ENCODE results near the gene VWA8.

The VWA8 gene

DNA sequence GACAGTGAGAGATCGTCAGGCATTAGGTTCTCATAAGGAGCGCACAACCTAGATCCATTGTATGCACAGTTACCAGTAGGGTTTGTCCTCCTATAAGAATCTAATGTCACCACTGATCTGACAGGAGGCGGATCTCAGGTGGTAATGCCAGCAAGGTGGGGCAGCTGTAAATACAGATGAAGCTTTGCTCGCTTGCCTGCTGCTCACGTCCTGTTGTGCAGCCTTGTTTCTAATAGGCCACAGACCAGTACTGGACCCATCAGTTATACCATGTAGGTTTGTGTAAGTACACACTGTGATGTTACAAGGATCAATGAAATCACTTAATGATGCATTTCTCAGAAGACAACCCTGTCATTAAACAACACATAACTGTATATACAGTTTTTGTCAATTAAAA is 23.5 kb downstream of the VWA8 start:
- no peak for TF ChIP-seq FOXP2 (optimal IDR thresholded peaks at IDR 0.05; ENCODE audit: borderline replicate concordance, extremely low read depth, extremely low read length, insufficient read depth)
- no peak for TF ChIP-seq POLR2AphosphoS5 (IDR thresholded peaks at IDR 0.05; ENCODE audit: low read depth, low read length)
- TF ChIP-seq SIN3A (IDR thresholded peaks at IDR 0.05; ENCODE audit: borderline replicate concordance, insufficient read depth, low read length) = no peak
- no peak for TF ChIP-seq TAF1 (IDR thresholded peaks at IDR 0.05; ENCODE audit: borderline replicate concordance, insufficient read depth, low read length)
- TF ChIP-seq, protein P1, sequence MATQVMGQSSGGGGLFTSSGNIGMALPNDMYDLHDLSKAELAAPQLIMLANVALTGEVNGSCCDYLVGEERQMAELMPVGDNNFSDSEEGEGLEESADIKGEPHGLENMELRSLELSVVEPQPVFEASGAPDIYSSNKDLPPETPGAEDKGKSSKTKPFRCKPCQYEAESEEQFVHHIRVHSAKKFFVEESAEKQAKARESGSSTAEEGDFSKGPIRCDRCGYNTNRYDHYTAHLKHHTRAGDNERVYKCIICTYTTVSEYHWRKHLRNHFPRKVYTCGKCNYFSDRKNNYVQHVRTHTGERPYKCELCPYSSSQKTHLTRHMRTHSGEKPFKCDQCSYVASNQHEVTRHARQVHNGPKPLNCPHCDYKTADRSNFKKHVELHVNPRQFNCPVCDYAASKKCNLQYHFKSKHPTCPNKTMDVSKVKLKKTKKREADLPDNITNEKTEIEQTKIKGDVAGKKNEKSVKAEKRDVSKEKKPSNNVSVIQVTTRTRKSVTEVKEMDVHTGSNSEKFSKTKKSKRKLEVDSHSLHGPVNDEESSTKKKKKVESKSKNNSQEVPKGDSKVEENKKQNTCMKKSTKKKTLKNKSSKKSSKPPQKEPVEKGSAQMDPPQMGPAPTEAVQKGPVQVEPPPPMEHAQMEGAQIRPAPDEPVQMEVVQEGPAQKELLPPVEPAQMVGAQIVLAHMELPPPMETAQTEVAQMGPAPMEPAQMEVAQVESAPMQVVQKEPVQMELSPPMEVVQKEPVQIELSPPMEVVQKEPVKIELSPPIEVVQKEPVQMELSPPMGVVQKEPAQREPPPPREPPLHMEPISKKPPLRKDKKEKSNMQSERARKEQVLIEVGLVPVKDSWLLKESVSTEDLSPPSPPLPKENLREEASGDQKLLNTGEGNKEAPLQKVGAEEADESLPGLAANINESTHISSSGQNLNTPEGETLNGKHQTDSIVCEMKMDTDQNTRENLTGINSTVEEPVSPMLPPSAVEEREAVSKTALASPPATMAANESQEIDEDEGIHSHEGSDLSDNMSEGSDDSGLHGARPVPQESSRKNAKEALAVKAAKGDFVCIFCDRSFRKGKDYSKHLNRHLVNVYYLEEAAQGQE (IDR thresholded peaks at IDR 0.05; ENCODE audit: insufficient read depth in 1 of 2, low read depth in 2 of 2, low read length in 2 of 2) = no peak

DNA sequence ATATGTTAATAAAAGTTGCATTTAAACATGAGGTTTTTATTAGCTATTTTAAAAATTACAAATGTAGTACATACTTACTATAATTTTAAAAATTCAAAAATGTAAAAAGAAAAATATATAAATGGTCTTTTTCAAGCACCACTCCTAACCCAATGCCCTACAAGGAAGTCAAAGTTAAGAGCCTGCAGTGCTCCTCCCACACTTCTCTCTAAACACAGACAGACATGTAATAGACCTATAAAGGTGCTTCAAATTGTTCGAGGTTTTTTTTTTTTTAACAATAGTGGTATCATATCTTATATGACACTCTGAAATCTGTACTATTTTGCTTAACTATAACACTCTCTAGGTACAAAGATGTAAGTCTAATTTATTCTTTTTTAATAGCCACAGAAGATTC is 25.4 kb downstream of the VWA8 start:
- TF ChIP-seq FOXP2 (optimal IDR thresholded peaks at IDR 0.05; ENCODE audit: borderline replicate concordance, extremely low read depth, extremely low read length, insufficient read depth) = no peak
- TF ChIP-seq, protein P1 (IDR thresholded peaks at IDR 0.05; ENCODE audit: insufficient read depth in 1 of 2, low read depth in 2 of 2, low read length in 2 of 2) = no peak

DNA sequence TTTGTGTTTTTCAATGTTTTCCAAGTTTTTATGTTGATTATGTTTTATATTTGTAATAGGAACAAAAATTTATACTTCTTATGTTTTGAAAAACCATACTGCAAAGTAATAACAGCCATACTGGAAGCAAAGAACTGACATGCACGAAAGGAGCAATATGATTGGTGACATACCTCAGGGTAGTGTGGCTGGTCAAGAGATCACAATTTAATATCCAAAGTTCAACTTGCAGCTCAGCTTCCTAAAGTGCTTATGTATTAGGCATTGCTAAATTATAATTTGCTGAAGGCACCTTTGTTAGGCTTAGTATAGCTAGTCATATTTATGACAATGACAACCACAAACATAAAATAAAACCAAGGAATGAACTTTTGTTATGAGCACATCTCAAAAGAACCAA is 25.9 kb downstream of the VWA8 start:
- TF ChIP-seq TAF1 (IDR thresholded peaks at IDR 0.05; ENCODE audit: borderline replicate concordance, insufficient read depth, low read length) = no peak

DNA sequence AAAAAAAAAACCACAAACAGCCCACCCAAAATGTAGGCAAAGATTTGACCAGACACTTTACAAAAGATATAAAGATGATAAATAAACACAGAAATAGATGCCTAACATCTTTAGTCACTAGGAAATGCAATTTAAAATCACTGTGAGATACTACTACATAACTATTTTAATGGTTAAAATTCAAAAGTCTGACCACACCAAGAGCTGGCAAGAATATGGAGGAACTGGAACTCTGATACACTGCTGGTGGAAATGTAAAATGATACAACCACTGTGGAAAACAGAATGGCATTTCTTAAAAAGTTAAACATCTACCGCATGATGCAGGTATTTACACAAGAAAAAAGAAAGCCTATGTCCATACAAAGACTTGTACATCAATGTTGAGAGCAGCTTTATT is 26.8 kb downstream of the VWA8 start:
- TF ChIP-seq, protein P1 (IDR thresholded peaks at IDR 0.05; ENCODE audit: insufficient read depth in 1 of 2, low read depth in 2 of 2, low read length in 2 of 2) = no peak
- TF ChIP-seq FOXP2 (optimal IDR thresholded peaks at IDR 0.05; ENCODE audit: borderline replicate concordance, extremely low read depth, extremely low read length, insufficient read depth) (no peak), POLR2AphosphoS5 (IDR thresholded peaks at IDR 0.05; ENCODE audit: low read depth, low read length) (no peak), SIN3A (IDR thresholded peaks at IDR 0.05; ENCODE audit: borderline replicate concordance, insufficient read depth, low read length) (no peak), TAF1 (IDR thresholded peaks at IDR 0.05; ENCODE audit: borderline replicate concordance, insufficient read depth, low read length) (no peak)

DNA sequence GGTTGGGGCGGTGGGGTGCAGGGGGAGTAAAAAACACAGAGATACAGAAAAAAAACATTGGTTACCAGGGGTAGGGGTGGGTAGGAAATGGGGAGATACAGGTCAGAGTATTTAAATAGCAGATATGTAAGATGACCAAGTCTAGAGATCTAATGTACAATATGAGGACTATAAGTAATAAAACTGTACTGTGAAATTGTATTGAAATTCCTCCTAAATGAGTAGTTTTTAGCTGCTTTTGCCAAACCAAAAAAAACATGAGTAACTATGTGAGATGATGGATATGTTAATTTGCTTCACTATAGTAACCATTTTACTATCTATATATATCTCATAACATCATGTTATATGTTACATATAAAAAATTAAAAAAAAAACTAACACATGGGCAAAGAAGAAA is 29.6 kb downstream of the VWA8 start:
- TF ChIP-seq POLR2AphosphoS5 (IDR thresholded peaks at IDR 0.05; ENCODE audit: low read depth, low read length) (no peak), SIN3A (IDR thresholded peaks at IDR 0.05; ENCODE audit: borderline replicate concordance, insufficient read depth, low read length) (no peak), TAF1 (IDR thresholded peaks at IDR 0.05; ENCODE audit: borderline replicate concordance, insufficient read depth, low read length) (no peak), FOXP2 (optimal IDR thresholded peaks at IDR 0.05; ENCODE audit: borderline replicate concordance, extremely low read depth, extremely low read length, insufficient read depth) (no peak)
- TF ChIP-seq, protein P1 (IDR thresholded peaks at IDR 0.05; ENCODE audit: insufficient read depth in 1 of 2, low read depth in 2 of 2, low read length in 2 of 2) = no peak
